HL-60 (cell line): ENCODE data around the gene KNOP1.
A peak's percentile ranks its signal among the peaks of the same experiment; 100 is the strongest.
"Not testable (repeated sequence)": the region's sequence is repeated elsewhere in the genome, so short reads cannot be mapped to it uniquely, and the experiment has no call there.

Source experiments
- DNase-seq, 2 experiments: peaks; one replicate each; pipeline ENCODE4 v3.0.0-alpha.2; 2010 to 2020; ENCODE audit warnings: low read depth in 1 of 2, low spot score in 1 of 2
- H3K27ac ChIP-seq: fragments of 250-450 bp; sonication (Bioruptor Pico); replicated peaks from 2 replicates; pipeline ENCODE4 v1.5.1; 2020; ENCODE audit warnings: mild to moderate bottlenecking, moderate library complexity
- H3K27me3 ChIP-seq: fragments of 250-450 bp; sonication (Bioruptor Pico); 2 replicates; pipeline ENCODE4 v1.5.1; 2021; ENCODE audit warnings: mild to moderate bottlenecking, moderate library complexity; ENCODE audit not compliant: insufficient read depth, poor library complexity, severe bottlenecking
- H3K4me3 ChIP-seq: replicated peaks from 2 replicates; pipeline ENCODE4 v1.5.1; 2011; ENCODE audit warnings: mild to moderate bottlenecking, control low read depth, low read length; ENCODE audit not compliant: insufficient read depth
- CTCF ChIP-seq: IDR thresholded peaks from one replicate; pipeline ENCODE4 v1.5.1; 2011; ENCODE audit warnings: low read length, control low read depth, inconsistent platforms; ENCODE audit not compliant: insufficient read depth
- GABPA ChIP-seq: IDR thresholded peaks from 2 replicates; pipeline ENCODE4 v1.6.1; 2012; ENCODE audit warnings: low read depth
- POLR2AphosphoS5 ChIP-seq: IDR thresholded peaks from 2 replicates; pipeline ENCODE4 v1.6.1; 2012; ENCODE audit warnings: low read depth
- REST ChIP-seq: IDR thresholded peaks from 2 replicates; pipeline ENCODE4 v1.6.1; 2012; ENCODE audit warnings: low read depth; ENCODE audit not compliant: insufficient replicate concordance
- SPI1 ChIP-seq: IDR thresholded peaks from 2 replicates; pipeline ENCODE4 v1.6.1; 2012; ENCODE audit warnings: low read depth, mild to moderate bottlenecking, borderline replicate concordance

Gene KNOP1

GRCh38 chr16:19722981-19723380 lies 5.0 kb upstream of the KNOP1 start:
- Histone ChIP-seq H3K4me3 (no peak overlapping the region), H3K27ac (no peak overlapping the region), H3K27me3 (no peaks in the 10 kb centered on the region)
- TF ChIP-seq REST (no peak), SPI1 (no peak), POLR2AphosphoS5 (no peak), GABPA (no peak), CTCF (no peak)
- no peak for DNase-seq

GRCh38 chr16:19722269-19722952 lies 4.4 kb upstream of the KNOP1 start:
- no peak for TF ChIP-seq CTCF
- TF ChIP-seq POLR2AphosphoS5, result no peak
- no peak for TF ChIP-seq SPI1
- no peak for TF ChIP-seq REST
- no peak for TF ChIP-seq GABPA
- no peak for DNase-seq

GRCh38 chr16:19718624-19718965 lies 568 bp upstream of the KNOP1 start:
- DNase-seq, result peak in 1 of 2 experiments; percentile 36
- Histone ChIP-seq H3K27me3 (no peaks in the 10 kb centered on the region), H3K27ac (peak overlapping the region; percentile 78; the same call in 1 of the 2 replicates), H3K4me3 (peak overlapping the region; percentile 88)
- TF ChIP-seq GABPA, result no peak

More at GRCh38 chr16:19722269-19722952, 4.4 kb upstream of the KNOP1 start:
- no peaks in the 10 kb centered on the region for H3K27me3 ChIP-seq
- H3K27ac ChIP-seq, result no peak overlapping the region
- H3K4me3 ChIP-seq, result no peak overlapping the region

GRCh38 chr16:19717314-19717713 lies 713 bp downstream of the KNOP1 start:
- peak overlapping the region; percentile 88 for H3K4me3 ChIP-seq
- H3K27ac ChIP-seq, result peak overlapping the region; percentile 78
- no peaks in the 10 kb centered on the region for H3K27me3 ChIP-seq
- DNase-seq, result peak in 1 of 2 experiments; percentile 4
- TF ChIP-seq REST, result no peak
- TF ChIP-seq SPI1, result no peak
- no peak for TF ChIP-seq GABPA
- TF ChIP-seq CTCF, result no peak
- no peak for TF ChIP-seq POLR2AphosphoS5

GRCh38 chr16:19716728-19717127 lies 1.3 kb downstream of the KNOP1 start:
- peak overlapping the region; percentile 88 for H3K4me3 ChIP-seq
- H3K27ac ChIP-seq, H3K27me3 ChIP-seq, DNase-seq: not testable (repeated sequence)
